NCI-H1417 (cell line): ENCODE results near the gene SLC41A1.

Experiments
- DNase-seq, 3 experiments: peaks; one replicate each; lab custom pipeline; 2025; lab: John Stamatoyannopoulos, UW

The SLC41A1 gene

DNA sequence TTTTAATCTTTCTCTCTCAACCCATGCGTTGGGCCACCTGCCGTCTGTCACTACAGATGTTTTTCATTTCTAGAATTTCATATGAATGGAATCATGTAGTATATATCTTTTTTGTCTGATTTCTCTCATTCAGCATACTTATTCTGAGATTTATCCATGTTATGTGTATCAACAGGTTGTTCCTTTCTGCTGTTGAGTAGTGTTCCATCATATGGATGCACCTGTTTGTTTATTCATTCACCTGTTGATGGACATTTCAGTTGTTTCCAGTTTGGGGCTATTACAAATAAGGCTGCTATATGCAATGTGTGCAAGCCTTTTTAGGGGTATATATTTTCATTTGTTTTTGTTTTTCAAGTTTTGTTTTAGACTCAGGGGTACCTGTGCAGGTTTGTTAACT is 9.4 kb upstream of the SLC41A1 start:
- no peak for DNase-seq

DNA sequence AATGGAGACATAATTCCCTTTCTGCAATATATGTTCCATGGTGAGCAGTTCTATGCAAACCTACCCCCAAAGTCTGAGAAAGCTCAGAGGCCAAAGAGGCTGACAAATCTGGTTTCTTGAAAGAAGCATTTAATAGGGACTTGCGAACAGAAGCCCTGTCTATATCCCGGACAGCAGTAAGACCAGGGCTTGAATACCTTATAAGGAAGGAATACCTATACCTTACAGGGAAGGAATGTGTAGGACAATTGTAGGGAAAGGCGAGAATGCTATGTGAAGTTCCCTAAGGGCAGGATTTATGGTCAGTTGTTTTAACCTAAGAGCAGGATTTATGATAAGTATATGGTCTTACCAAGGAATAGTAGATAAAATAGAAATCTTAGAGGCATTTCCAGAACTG is 5.0 kb upstream of the SLC41A1 start:
- no peak for DNase-seq

DNA sequence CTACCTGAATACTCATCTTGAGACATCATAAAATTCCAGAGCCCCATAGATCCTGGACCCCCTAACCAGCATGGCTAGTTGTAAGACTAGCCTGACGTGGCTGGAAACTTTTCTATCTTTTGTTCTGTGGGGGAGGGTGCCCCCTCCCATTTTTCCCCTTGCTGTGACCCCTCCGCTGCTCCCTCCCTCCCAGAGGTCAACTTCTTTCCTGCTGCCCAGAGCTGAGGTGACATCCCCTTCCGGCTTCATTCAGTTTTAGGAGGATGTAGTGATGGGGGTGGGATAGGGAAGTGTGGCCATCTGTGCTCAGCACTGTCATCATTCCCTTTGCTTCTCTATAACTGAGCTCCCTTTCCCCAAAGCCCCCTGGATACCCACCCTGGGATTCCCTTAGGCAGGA is 4.4 kb upstream of the SLC41A1 start:
- no peak for DNase-seq

DNA sequence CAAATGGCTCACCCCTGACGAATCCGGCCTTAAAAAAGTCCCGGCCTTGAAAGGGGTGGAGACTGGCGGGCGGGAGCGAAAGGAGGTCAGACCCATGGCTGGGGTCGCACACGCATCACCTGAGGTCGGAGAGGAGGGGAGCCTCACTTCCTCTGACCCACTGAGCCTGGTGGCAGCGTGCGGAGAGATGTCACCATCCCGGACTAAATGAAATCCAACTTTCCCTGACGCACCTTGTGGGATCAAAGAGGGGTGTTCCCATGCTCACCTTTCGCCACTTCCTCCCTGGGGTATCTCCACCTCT is 709 bp upstream of the SLC41A1 start:
- DNase-seq, result no peak

GRCh38 chr1:205812271-205812877 is 624 bp downstream of the SLC41A1 start:
- DNase-seq, result peak in 1 of 3 experiments; percentile 67

GRCh38 chr1:205811660-205812059 is 1.3 kb downstream of the SLC41A1 start:
- DNase-seq, result no peak

- no peak for DNase-seq
Measured at GRCh38 chr1:205810448-205811157, 2.4 kb downstream of the SLC41A1 start.

- DNase-seq, result no peak
Measured at GRCh38 chr1:205809942-205810345, 3.1 kb downstream of the SLC41A1 start.

GRCh38 chr1:205809469-205809868 is 3.5 kb downstream of the SLC41A1 start:
- DNase-seq, result no peak

GRCh38 chr1:205805082-205805711 is 7.8 kb downstream of the SLC41A1 start:
- no peak for DNase-seq

DNA sequence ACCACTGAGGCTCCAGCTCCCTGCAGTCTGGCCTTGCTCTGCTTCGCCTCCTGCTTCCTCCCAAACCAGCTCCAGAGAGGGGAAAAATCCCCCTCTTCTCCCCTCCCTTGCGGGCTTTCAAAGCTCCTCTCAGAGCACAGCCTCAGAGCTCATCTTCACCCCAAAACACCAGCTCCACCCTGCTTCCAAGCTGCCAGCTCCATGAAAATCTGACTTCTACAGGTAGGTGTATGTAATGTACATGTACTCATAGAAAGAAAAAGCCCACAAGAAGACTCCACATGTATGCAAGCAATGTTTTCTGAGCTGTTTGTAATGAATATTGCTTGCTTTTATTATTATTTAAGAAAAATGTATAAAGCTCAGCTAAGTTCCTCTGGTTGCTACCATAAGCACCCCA is 8.4 kb downstream of the SLC41A1 start:
- no peak for DNase-seq

- DNase-seq, result no peak
Measured at GRCh38 chr1:205803986-205804385, 9.0 kb downstream of the SLC41A1 start.

GRCh38 chr1:205802060-205802459 is 10.9 kb downstream of the SLC41A1 start:
- no peak for DNase-seq

DNA sequence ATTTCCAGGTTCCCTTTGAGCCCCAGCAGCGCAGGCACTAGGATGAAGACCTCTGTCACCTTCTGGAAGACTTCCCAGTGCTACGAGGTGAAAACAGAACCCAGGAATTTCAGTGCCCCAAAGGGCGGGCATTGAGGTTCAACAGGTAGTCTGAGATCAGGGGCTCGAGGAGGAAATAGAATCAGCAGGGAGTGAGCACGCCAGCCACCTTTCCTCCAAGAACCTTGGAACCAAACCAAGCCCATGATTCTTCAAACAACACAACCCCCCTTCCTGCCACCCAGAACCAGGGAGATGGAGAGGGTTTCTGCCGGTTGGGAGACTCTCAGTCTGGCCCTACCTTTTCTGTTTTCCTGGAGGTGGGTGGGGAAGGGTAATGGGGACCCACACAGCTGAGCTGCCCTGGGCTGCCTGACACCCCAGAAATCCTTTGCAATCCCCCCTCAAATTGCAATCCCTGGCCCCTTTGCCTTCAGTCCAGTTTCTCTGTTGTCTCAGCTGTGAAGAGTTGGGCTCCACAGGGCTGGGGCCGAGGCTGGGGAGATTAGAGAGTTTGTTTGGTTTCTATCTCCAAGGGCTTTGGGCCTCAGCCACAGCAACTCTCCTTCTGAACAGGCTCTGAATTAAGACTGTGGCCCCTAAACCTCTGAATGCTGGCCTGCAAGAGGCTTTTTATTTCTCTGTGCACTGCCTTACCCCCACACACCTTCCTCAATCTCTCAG is 11.9 kb downstream of the SLC41A1 start:
- no peak for DNase-seq

GRCh38 chr1:205800427-205800826 is 12.6 kb downstream of the SLC41A1 start:
- peak in 1 of 3 experiments; percentile 11 for DNase-seq

- no peak for DNase-seq
Measured at GRCh38 chr1:205798577-205798976, 14.4 kb downstream of the SLC41A1 start.

DNA sequence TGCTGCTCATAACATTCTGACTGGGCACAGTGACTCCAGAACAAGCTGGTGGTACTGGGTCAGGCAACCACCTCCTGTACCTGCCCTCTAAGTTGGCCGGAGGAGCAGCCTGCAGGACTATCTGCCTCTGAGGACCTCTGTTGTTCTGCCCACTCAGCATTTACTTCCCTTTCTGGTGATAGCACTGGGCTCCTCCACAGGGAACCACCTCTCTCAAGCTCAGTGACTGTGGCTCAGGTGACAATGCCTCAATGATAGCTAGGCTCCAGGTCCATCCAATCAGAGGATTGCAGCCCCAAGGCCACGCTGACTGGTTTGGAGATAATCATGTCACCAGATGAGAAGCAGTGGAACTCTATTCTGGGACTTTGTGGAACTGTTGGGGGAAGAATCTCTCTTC is 15.8 kb downstream of the SLC41A1 start:
- DNase-seq, result no peak

- DNase-seq, result no peak
Measured at GRCh38 chr1:205794011-205794730, 18.8 kb downstream of the SLC41A1 start.

GRCh38 chr1:205792961-205793673 is 19.9 kb downstream of the SLC41A1 start:
- no peak for DNase-seq

DNA sequence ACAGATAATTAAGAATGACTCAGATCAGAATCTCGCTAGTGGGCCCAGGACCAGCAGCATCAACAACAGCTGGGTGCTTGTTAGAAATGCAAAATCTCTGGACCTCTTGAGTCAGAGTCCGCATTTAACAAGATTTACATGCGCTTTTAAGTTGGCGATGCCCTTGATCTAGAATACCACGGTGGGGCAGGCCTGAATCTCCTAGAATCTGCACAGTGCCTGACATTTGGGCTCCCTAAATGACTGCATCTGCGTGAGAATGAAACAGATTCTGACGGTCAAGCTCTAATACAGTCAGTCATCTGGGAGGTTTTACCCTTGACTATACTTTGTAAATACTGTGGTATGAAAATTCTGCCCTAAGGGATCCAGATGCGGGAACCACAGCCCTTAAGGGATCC is 20.5 kb downstream of the SLC41A1 start:
- DNase-seq, result no peak

- DNase-seq, result peak; percentile 35 to 76 (median 64)
Measured at GRCh38 chr1:205791568-205792180, 21.3 kb downstream of the SLC41A1 start.
